HG02623 (cell line): ENCODE measurements around the gene HMGN4.
A peak's percentile ranks its signal among the peaks of the same experiment; 100 is the strongest.

Experiments used
- ATAC-seq: cut with Tn5 transposase; IDR thresholded peaks from one replicate; pipeline ENCODE4 v1.9.1; 2021; ENCODE audit warnings: moderate library complexity; ENCODE audit not compliant: unreplicated experiment

Gene HMGN4

DNA sequence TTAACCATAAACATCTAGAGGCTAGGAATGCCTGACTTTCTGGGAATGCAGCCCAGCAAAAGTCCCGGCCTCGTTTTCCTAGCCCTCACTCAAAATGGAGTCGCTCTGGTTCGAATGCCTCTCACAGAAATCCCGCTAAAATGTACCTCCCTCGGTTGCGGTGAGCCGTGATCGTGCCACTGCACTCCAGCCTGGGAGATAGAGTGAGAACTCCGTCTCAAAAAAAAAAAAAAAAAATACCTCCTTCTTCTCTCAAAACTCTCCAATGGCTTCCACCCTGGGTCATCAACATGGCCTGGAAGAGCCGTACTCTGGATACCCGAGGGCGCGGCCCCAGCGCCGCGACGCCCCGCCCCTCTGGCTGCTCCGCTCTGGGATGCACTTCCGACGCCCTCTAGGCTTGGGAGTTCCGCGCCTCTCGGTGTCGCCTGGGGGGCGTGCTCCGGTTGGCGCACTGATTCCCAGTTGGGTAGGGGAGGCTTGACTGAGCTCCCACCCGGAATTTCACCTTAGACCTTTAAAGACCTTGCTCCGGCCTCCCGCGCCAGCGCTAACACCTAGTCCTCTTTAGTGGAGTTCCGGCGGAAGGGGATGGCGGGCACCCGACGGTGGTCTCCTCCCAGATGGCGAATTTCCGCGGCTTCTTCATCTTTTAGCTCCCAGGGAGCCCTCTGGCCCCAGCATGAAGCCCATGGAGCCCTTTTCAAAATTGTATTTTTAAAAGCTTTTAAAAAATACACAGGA, 12.3 kb downstream of the HMGN4 start:
- peak; percentile 28 for ATAC-seq

DNA sequence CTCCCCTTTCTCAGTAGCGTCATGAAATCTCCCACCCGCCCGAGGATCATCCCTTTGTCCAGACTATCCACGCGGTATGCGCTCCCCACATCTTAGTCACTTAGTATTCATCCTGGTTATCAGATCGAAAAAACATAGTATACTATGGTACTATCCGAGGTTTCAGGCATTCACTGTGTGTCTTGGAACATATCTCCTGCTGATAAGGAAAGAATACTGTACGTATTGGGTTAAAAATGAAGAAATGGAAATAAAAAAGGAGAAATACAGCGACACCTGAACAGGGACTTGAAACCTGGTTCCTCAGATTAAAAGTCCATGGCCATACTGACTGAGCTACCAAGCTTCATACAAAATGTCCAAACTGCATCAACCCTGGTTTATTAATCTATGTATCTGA, 14.0 kb downstream of the HMGN4 start:
- ATAC-seq, result no peak

DNA sequence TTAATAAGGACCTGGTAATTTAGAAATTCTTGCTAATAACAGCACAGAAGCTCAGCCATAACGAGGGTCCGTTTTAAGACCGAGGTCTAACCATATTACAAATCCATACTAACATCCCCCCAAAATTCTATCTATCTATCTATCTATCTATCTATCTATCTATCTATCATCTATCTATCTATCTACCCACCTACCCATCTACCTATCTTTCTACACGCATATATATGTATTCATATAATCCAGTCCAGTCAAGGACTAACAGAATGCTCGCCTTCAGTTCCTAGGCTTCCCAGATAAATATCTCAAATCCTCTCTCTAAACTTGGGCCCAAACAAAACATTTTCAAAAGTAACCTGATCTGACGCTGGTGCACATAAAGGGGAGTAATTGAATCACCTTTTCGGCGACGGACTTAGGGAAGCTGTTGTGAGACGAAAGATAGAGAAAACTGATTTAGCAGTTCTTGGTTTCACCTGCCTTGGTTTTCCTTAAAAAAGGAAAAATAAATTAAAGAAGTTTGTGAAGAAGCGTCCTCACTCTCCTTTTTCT, 14.5 kb downstream of the HMGN4 start:
- ATAC-seq, result no peak

DNA sequence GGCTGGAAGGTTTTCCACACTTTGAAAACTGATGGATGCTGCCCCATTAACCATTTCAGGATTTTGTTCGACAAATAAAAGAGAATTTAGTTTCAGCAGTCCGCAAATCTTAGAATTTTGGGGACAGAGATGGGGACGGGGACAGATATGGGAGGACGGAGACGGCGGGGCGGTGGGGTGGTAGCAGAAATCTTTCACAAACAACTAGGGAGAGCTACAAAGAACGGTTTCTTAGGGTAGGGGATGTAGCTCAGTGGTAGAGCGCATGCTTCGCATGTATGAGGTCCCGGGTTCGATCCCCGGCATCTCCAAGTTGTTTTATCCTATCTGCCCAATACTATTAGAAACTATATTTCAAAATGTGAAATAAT, 15.1 kb downstream of the HMGN4 start:
- ATAC-seq, result peak; percentile 34

DNA sequence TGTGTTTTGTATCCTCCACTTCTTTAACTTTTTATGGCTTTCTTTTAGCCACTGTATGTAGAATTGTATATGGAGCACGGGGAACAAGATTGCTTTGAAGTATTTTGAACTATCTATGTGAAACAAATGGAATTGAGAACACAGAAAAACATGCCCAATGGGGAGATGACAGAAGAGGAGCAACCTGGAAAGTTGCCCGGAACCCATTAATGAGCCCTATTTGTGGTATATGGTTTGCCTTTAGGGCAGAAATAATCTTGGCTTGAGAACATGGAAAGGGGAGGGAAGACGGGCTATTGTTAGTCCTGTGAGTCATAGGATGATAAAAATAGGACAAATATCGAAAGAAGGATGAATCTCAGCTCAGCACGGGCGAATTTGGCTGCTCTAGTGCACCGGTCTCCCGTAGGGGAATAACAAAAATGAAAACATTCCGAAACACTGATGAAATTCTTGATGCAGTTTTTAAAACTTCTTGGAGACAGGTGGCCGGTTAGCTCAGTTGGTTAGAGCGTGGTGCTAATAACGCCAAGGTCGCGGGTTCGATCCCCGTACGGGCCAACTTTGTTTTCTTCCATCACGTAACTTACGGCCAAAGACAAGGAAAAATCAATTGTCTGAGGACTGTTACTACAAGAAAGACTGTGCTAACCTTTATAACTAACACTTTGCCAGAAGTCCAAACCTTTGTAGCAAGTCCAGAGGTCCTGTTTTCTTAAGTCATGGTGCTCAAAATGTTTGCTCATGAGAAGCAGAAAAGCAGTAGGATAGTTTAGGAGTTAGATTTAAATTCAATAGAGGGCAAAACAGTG, 15.7 kb downstream of the HMGN4 start:
- ATAC-seq, result peak; percentile 35

DNA sequence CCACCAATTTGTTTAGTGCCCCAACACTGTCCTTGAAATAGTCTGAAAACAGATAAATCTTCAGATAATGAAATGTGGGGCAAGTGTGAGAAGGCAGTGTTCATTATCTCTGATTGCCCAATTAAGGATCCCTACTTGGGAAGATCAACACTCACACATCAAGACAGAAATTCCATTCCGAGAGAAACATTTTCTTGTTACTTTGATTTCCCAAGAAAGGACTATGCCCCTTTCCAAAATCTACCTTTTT, 16.2 kb downstream of the HMGN4 start:
- ATAC-seq, result no peak

DNA sequence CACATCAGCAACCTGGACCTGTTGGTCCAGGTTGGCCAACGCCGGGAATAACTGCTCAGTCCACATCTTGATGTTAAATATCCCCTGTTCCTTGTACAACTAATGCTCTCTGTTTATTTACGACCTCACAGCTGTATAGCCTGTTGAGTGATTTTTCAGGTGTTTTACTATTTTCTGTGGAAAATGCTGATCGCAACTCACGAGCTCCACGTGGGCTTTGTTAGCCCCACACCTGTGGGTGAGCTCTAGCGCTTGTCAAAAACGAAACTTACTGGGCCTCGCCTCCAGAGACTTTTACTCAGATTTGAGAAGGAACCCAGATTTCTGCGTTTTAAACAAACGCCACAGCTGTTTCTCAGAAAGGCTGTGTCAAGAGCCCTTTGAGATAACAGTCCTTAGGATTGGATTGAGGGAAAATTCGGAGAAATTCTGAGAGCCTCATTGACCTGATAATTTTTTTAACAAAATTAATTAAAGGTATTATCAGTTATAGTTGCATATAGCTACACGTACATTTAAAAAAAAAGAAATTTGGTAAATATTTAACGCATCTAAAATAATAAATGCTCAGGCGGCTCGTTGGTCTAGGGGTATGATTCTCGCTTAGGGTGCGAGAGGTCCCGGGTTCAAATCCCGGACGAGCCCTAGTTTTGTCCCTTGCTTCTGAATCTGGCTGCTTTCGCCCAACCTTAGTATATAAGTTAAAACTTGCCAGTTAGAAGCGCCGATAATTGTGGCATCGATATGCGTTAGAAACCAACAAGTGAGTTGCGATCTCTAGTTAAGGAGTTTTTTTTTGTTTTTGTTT, 16.7 kb downstream of the HMGN4 start:
- ATAC-seq, result no peak

DNA sequence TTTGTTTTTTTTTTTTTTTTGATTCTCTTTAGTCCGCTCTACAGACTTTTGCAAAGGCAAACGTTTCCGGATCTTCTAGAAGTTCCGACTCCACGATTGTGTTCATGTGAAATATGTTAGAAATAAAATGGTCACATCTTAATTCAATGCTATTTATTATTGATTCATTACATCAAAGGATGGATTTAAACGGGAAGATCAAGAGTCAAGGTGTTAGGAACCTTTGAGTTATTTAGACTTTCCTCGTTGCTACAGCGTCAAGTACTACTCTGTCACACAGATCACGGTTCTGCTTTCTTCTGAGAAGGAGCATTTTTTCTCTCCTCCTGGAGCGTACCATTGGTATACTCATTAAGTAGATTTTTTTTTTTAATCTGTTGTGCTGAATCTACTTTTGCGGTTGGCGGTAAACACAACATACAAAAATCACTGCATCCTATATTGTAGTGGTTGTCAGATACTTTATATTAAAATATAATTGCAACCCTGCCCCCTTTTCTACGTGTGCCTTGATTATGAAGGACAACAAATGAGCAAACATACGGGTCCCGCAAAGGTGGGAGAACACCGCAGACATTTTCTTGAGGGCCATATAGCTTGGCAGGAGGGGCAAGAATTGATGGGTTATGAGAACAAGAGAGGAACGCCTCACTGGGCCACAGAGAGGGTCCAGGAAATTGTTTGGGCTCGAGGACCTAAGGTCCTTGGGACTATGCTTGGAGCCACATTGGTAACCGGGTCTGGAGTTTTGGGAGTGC, 17.5 kb downstream of the HMGN4 start:
- ATAC-seq, result no peak

DNA sequence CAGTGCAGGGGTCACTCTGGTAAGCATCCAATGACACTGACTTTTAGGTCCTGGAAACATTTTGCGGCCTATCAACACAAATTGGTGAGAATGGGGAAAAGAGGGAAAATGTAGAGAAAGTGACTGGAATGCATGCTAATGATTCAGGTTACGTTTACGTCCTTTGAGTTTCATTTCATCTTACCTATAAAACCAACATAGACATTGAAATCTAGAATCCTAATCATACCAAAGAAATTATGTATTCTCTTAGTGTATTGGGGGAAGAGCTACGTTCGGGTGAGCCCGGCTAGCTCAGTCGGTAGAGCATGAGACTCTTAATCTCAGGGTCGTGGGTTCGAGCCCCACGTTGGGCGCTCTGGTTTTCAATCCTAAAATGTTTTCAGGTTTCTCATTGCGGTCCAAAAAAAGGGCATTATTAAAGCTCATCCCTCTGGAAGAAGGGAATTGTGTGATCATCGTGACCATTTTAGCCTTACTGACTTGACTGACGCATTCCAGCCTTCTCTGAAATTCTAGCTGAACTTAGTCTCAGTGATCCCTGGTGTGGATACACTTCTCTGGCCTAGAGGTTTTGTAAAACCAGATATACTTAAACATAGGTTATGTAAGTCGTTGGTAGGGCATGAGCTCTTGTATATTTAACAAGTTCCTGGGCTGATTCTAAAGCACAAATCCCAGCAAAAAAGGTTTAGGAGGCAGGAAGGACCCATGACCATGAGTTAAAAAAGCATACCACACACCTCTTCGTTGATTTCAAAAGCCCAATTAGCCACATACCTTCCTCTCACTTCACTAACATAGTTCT, 18.3 kb downstream of the HMGN4 start:
- ATAC-seq, result no peak

DNA sequence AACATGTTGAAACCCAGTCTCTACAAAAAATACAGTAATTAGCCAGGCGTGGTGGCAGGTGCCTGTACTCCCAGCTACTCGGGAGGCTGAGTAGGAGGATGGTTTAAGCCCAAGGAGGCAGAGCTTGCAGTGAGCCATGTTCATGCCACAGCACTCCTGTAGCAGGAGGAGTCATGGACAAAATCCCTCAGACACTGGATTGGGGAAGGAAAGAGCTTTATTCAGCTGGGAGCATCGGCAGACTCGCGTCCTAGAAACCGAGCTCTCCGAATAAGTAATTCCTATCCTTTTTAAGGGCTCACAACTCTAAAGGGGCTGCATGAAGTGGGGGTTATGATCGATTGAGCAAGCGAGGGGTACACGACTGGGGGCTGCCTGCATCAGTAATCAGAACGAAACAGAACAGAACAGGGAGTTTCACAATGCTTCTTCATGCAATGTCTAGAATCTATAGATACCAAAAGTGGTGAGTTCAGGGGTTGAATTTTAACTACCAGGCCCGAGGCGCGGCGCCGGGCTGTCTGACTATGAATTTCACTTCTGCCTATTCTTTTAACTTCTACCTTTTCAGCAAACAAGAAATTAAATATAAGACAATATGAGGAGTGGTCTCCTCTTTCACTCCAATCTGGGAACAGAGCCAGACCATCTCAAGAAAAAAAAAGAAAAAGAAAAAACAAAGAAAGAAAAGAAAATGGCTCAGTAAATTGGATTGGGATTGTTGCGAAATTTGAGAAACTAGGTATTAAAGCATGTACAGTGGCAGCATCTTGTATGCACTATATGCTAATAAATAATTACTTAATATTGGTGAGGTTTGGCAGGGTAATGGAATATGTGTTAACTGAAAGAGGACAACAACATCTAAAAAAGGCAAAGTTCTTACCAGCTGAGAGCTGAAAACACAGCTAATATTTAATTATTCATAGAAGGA, 23.6 kb downstream of the HMGN4 start:
- no peak for ATAC-seq

DNA sequence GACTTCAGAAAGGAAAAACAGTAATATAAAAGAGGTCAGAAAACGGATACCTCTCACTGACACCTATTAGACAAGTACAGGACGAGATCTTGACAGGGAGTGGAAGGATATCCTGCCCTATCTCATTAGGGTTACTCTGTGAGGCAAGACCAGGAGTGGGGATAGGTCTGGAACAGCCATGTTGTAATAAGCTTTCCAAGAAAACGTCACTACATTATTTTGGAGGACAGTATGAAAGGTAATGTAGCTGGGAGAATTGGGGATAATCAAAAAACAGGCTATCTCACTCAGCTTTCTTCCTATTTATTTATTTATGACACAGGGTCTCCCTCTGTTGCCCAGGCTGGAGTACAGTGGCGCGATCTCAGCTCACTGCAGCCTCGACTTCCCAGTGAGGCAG, 25.3 kb downstream of the HMGN4 start:
- no peak for ATAC-seq

DNA sequence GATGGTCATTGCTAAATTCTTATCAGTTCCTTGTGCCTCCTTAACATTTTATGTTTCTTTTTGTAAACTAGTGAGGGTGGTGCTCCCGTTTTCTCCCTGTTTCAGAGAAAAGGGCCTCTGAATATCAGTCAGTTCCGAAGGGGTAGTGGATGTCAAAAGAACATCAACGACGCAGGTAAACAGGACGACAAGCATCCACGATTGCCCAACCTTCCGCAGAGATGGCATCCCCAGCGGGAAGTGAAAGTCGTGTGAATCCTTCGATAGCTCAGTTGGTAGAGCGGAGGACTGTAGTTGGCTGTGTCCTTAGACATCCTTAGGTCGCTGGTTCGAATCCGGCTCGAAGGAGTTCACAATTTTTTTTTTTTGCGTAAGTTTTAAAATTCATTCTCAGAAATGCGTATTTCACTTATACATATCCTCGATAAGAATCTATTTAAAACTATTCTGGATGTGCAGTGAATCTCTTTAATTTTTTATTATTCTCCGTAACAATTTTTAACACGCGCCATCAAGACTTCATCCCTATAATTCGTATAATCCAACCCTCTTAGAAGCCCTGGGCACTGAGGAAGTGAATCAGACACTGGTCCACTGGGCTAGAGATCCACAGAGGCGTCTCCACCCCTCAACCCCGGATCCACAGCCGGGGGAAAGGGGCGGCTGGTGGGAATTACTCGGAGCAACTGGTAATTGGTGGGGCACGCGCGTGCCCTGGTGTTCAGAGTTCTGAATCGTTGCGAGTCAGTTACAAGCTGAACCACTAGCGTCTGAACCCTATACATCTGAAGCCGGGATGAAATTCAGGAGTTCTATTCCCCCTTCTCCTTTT, 30.7 kb downstream of the HMGN4 start:
- peak; percentile 58 for ATAC-seq

DNA sequence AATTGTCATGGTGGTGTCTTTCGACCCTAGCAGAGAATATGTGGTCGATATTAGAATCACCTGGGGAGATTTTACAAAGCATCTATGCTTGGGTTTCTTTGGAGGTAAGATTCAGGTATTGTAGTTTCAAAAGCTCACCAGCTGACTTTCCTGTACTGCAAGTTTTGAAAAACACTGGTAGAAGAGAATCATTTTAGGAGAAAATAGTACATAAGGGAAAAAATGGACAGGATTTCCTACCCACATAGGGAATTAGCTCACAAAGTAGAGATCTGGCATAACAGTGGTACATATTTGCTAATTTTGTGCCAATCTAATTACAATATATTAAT, 31.2 kb downstream of the HMGN4 start:
- ATAC-seq, result peak; percentile 7

DNA sequence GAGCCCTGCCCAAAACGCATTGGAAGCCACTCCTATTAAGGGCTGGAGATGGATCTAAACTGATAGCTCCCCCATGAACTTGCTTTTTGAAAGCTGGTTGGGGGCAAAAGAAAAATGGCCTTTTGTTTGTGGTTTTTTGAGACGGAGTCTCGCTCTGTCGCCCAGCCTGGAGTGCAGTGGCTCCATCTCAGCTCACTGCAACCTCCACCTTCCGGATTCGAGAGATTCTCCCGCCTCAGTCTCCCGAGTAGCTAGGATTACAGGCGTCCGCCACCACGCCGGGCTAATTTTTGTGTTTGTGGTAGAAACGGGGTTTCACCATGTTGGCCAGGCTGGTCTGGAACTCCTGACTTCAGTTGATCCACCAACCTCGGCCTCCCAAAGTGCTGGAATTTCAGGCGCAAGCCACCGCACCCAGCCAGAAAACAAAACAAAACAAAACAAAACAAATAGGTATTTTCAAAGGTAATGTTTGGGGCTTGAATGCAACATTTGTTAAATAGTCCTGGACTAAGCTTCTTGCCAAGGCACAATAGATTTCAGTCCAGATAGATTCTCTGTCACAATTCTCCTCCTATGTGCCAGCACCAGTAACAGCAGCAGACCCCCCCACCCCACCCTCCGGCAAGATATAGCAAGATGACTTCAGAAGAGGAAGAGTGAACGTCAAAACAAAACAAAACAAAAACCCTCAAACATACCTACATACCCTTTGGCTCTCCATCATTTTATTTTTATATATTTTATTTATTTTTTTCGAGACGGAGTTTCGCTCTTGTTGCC, 32.1 kb downstream of the HMGN4 start:
- ATAC-seq, result no peak

DNA sequence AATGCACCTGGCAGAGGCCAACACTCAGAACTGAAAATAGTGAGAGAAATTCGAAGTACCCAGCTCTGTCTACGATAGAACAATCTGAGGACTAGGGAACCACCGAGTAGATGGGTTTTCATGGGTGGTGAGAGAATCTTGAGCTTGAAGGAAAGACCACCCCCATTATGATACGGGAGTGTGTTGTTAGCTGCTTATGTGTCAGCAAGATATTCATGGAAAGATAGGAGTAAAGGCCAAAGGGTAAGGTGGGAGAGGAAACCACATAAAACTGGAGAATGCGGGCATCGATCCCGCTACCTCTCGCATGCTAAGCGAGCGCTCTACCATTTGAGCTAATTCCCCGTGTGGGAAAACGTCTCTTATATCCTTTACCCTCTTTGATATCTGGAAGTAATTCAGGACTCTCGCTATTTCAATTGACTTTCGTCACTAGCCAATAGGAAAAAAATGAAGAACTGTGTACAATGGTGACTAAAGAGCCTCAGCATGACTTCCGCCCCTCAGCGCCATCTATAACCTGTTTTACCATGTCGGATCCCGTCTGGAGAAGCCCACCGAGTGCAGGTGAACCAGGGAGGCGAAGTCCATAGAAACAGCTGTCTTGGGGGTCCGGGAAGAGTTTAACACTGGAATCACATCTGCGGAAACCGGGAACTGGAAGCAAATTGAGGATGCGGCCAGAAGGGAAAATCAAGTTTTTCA, 33.6 kb downstream of the HMGN4 start:
- ATAC-seq, result no peak

DNA sequence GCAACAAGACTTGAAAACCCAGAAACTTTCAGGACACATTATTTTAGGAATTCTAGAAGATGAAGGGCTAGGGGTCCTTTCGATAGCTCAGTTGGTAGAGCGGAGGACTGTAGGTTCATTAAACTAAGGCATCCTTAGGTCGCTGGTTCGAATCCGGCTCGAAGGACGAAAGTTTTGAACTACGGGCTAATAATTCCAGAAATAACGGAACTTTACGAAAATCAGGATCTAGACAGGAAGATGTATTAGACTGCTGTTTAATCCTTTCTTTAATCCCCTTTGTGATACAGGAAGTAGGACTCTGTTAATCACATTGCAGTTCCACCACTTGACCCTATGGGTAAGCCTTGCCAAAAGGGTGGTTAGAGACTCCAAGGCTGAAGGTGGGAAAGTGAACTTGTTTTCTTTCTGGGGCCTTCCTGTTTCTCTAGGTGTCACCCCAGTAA, 37.4 kb downstream of the HMGN4 start:
- no peak for ATAC-seq

DNA sequence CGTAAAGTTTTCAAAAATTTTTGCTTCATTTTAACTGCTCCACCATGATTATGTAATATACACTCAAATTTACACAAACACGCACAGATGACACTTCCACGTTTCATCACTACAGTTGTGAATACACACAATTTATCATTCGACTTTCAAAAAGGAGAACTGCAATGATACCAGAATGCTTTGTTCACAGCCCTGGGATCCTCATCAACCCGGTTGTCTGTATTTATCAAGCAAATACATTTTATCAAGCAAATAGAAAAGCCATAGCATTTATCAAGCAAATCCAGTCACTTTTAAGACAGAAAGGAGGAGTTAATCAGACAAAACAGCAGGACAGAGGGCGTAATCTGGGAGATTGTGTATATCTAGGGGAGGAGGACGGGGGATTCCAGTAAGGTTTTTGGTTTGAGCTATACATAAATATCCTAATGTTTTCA, 38.3 kb downstream of the HMGN4 start:
- no peak for ATAC-seq
